OCI-LY3 (cell line): ENCODE data around the gene SCN4A.

ENCODE experiments used
- H2AFZ ChIP-seq: fragments of 200-600, 300-600 bp; shearing (Covaris generic); 2 replicates; pipeline ENCODE4 v1.6.0; 2014; ENCODE audit warnings: antibody characterized with exemption, low read depth, low read length
- H3K27ac ChIP-seq: fragments of 200-600, 300-600 bp; sonication (generic); 2 replicates; pipeline ENCODE4 v1.5.1; 2014; ENCODE audit warnings: mild to moderate bottlenecking, low read length, moderate library complexity, mixed read lengths
- H3K27me3 ChIP-seq: fragments of 200-600, 300-600 bp; sonication (generic); 2 replicates; pipeline ENCODE4 v1.6.1; 2014; ENCODE audit warnings: low read depth, low read length, mixed read lengths
- H3K36me3 ChIP-seq: fragments of 200-600, 300-600 bp; sonication (generic); replicated peaks from 2 replicates; pipeline ENCODE3; 2014; ENCODE audit warnings: low read depth, low read length, mixed read lengths
- H3K4me1 ChIP-seq: fragments of 300-600, 200-600 bp; sonication (generic); 2 replicates; pipeline ENCODE4 v1.6.1; 2014; ENCODE audit warnings: low read length, mixed read lengths
- H3K4me2 ChIP-seq: fragments of 200-600, 300-600 bp; sonication (generic); 2 replicates; pipeline ENCODE4 v1.6.1; 2014; ENCODE audit warnings: low read length, mixed read lengths
- H3K4me3 ChIP-seq: fragments of 300-600, 200-600 bp; sonication (generic); 2 replicates; pipeline ENCODE4 v1.5.1; 2014; ENCODE audit warnings: antibody characterized with exemption, mild to moderate bottlenecking, low read length, moderate library complexity
- H3K79me2 ChIP-seq: fragments of 300-600, 200-600 bp; shearing (Covaris generic); 2 replicates; pipeline ENCODE4 v1.6.1; 2014; ENCODE audit warnings: mild to moderate bottlenecking, low read length, mixed read lengths
- H3K9ac ChIP-seq: fragments of 300-600, 200-600 bp; shearing (Covaris generic); 2 replicates; pipeline ENCODE4 v1.6.0; 2014; ENCODE audit warnings: mild to moderate bottlenecking, low read length, moderate library complexity
- H3K9me3 ChIP-seq: fragments of 200-600, 300-600 bp; shearing (Covaris generic); 2 replicates; pipeline ENCODE4 v1.6.1; 2014; ENCODE audit warnings: low read length, mixed read lengths; ENCODE audit not compliant: insufficient read depth
- H4K20me1 ChIP-seq: fragments of 200-600, 300-600 bp; sonication (generic); 2 replicates; pipeline ENCODE4 v1.6.1; 2016; ENCODE audit warnings: low read length, mixed read lengths; ENCODE audit not compliant: insufficient read depth
- CTCF ChIP-seq: fragments of 200-600, 300-600 bp; sonication (generic); IDR thresholded peaks from 2 replicates; pipeline ENCODE4 v1.5.1; 2014; ENCODE audit warnings: antibody characterized with exemption, low read length, low read depth
- EZH2phosphoT487 ChIP-seq: fragments of 200-600 bp; shearing (Covaris generic); IDR thresholded peaks from 2 replicates; pipeline ENCODE4 v1.6.1; 2018; ENCODE audit warnings: antibody characterized with exemption, mixed run types, low read depth

The SCN4A gene

GRCh38 chr17:63998050-63998720 lies 25.5 kb upstream of the SCN4A start, which contains the start of gene PRR29:
Gene PRR29, plus strand, starts transcription at chr17:63998351. Its CDS starts 14 bp downstream, at chr17:63998365.
- Histone ChIP-seq H3K4me1 (peaks cover 9% of the 10 kb centered on the region), H3K4me2 (peak within 1 kb of the TSS; percentile 98), H3K27ac (no peak within 1 kb of the TSS), H3K79me2 (no peaks in the 10 kb centered on the region), H2AFZ (peak within 1 kb of the TSS; percentile 73), H4K20me1 (no peaks in the 10 kb centered on the region), H3K36me3 (peaks cover 2% of the 10 kb centered on the region), H3K9ac (peak within 1 kb of the TSS; percentile 36; the same call in 1 of the 2 replicates), H3K9me3 (no peaks in the 10 kb centered on the region), H3K4me3 (peak within 1 kb of the TSS; percentile 86), H3K27me3 (peaks cover 33% of the 10 kb centered on the region)
- TF ChIP-seq CTCF: no peak
- no peak for TF ChIP-seq EZH2phosphoT487

- Histone ChIP-seq H3K9me3 (no peaks in the 10 kb centered on the region), H3K36me3 (no peaks in the 10 kb centered on the region), H3K4me3 (peak overlapping the region; percentile 86), H4K20me1 (no peaks in the 10 kb centered on the region), H3K27me3 (peaks cover 36% of the 10 kb centered on the region), H3K4me1 (peaks cover 9% of the 10 kb centered on the region), H3K79me2 (no peaks in the 10 kb centered on the region), H3K27ac (no peak overlapping the region), H2AFZ (peak overlapping the region; percentile 73), H3K9ac (peak overlapping the region; percentile 36; the same call in 1 of the 2 replicates), H3K4me2 (peak overlapping the region; percentile 98)
- TF ChIP-seq CTCF (no peak), EZH2phosphoT487 (no peak)
Observed at GRCh38 chr17:63997341-63998048, 24.8 kb upstream of the SCN4A start.

- H3K36me3 ChIP-seq: no peaks in the 10 kb centered on the region
- H3K9ac ChIP-seq: no peak overlapping the region
- H3K79me2 ChIP-seq: no peaks in the 10 kb centered on the region
- H3K27me3 ChIP-seq: peaks cover 45% of the 10 kb centered on the region
- no peaks in the 10 kb centered on the region for H4K20me1 ChIP-seq
- H3K27ac ChIP-seq: no peak overlapping the region
- no peaks in the 10 kb centered on the region for H3K9me3 ChIP-seq
- H3K4me3 ChIP-seq: no peak overlapping the region
- TF ChIP-seq CTCF (no peak), EZH2phosphoT487 (no peak)
- H3K4me1 ChIP-seq: peaks cover 9% of the 10 kb centered on the region
- no peak overlapping the region for H2AFZ ChIP-seq
- H3K4me2 ChIP-seq: no peak overlapping the region
Observed at GRCh38 chr17:63996430-63997182, 23.9 kb upstream of the SCN4A start.

- H3K9ac ChIP-seq: no peak overlapping the region
- H3K4me3 ChIP-seq: no peak overlapping the region
- no peaks in the 10 kb centered on the region for H3K36me3 ChIP-seq
- no peaks in the 10 kb centered on the region for H4K20me1 ChIP-seq
- H3K27me3 ChIP-seq: peaks cover 47% of the 10 kb centered on the region
- H3K4me1 ChIP-seq: peaks cover 11% of the 10 kb centered on the region
- no peak overlapping the region for H2AFZ ChIP-seq
- H3K4me2 ChIP-seq: no peak overlapping the region
- no peak overlapping the region for H3K27ac ChIP-seq
- H3K79me2 ChIP-seq: no peaks in the 10 kb centered on the region
- H3K9me3 ChIP-seq: no peaks in the 10 kb centered on the region
- no peak for TF ChIP-seq CTCF
- no peak for TF ChIP-seq EZH2phosphoT487
Observed at GRCh38 chr17:63995626-63996025, 22.9 kb upstream of the SCN4A start.
